Stimulated activated CD8-positive, alpha-beta memory T cell treated with anti-CD3 and anti-CD28 coated beads, Interleukin-7, amount 100 ng/mL, for 1 hour (primary cell): ENCODE data around the gene NCAPD3.

ENCODE experiments used
- DNase-seq, 2 donors: peaks; one replicate each; pipeline ENCODE4 v3.0.0-alpha.2; 2020; ENCODE audit warnings: low read depth in 2 of 2

The NCAPD3 gene

DNA sequence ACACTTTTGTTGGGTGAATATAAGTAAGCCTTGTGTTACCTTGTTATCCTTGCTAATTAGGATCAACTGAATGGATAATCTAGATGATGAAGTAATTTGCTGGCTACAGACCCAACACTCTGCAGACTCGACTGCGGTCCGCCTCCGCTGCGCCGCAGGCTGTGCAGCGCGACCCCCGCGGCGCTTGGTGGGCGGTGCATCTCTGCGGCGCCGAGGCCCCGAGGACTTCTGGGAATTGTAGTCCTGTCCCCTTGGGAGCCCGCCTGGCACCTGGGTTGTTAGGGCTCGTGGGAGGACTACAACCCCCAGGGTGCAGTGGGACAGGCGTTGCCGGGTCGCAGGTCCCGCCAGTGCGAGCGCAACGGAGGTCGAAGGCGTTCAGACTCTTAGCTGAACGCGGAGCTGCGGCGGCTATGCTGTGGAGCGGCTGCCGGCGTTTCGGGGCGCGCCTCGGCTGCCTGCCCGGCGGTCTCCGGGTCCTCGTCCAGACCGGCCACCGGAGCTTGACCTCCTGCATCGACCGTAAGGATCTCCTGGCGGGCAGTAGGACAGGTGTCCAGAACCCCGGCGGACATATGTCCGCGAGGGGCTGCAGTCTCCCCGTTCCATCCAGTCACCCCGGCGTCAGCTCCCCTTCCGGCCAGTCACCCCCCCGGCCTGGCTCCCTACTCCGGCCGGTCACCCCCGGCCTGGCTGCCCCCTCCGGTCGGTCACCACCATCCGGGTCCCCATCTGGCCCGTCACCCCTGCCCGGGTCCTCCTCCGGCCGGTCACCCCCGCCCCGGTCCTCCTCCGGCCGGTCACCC, 29.6 kb upstream of the NCAPD3 start, which contains the start of the genes ACAD8 and THYN1:
TSS of gene ACAD8 (plus strand) at position 381 of the 806 bp plus-strand sequence. CDS start at position 414, 33 bp downstream.
TSS of gene THYN1 (minus strand) at position 165 of the 806 bp plus-strand sequence. CDS start 470 bp downstream, outside the sequence.
- DNase-seq, result peak; percentile 85 to 90

DNA sequence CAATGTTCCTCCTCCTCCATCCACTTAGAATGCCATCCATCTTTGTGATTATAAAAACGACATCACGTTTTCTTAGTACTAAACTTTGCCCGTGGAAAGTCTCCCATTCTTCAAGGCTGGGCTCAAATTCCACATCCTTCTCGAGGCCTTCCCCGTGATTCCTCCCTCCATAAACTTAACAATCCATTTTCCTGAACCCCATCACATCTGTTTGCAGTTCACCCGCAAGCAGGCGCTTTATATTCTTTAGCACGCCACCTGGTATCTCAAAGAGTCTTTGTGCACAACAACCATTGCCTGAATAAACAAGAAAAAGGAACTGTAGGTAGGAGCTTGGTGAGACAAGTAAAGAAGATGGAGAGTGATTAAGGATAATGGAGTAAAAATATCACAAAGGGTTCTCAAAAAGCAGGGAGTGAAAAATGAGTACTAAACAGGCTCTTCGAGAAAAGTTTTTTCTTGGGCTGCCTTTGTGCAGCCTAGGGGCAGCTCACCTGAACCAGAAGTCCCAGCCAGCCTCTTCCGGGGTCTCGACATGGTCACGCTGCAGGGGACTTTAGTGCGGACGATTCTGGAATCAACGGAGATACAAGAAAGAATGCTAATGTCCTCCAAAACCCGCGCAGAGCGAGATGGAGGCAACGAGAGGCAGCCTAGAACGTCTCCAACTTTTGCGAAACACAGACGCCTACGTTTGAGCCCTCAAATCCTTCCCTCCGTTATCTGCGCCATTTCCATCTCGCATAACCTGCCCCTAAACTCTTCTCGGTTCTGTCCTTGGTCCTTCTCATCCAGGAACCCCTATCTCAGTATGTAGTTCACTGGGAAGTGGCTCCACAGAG, 28.8 kb upstream of the NCAPD3 start:
- no peak for DNase-seq

DNA sequence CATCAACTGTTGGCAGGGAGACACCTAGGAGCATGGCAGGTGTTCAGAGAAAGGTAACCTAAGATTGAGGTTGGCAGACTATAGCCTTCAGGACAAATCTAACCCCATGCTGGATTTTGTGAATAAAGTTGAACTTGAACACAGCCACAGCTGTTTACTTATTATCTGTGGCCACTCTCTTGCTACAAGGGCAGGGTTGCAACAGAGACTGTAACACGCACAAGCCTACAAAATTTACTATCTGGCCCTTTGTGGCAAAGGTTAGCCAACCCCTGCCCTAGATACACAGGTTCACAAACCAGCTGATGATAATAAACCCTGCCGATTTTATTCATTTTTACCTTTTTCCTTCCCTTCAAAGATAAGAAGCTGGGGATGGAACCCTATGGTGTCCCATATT, 26.9 kb upstream of the NCAPD3 start:
- no peak for DNase-seq

DNA sequence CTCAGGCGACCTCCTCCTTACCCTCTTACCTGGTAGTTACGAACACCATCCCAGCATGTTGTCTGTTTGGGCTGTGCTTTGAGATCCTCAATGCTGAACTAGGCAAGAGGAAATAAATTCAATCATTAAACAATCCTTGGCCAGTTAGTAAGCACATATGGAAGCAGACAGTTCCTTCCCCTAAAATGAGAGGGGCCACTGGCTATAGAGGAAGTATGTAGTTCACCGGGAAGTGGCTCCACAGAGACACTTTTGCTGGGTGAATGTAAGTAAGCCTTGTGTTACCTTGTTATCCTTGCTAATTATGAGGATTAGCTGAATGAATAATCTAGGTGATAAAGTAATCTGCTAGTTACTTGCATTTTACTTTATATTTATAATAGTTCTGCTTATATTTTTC, 26.5 kb upstream of the NCAPD3 start:
- DNase-seq, result no peak

DNA sequence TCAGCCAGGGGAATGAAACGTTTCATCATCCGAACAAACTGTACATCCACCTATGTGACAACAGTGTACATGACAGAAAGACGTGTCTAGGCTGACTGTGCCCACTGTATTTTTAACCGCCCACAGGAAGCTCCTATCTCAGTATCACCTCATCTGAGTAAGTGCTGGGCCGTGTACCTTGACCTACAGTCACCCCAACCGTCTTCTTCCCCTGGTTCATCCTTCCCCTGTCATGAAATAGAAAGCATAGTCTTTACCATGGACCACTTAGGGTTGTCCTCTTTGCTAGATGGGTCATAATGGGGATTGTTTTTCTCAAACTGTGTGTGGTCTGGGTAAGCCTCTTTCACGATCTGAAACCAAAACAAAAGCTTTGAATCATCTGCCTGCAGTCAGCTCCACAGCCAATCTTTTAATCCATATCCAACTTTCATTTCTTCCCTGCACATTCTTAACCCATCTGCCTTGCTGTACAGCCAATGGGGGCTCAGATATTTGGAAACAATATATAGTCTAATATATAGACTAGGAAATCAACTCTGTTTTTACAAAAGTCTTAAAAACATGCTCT, 25.2 kb upstream of the NCAPD3 start:
- no peak for DNase-seq

DNA sequence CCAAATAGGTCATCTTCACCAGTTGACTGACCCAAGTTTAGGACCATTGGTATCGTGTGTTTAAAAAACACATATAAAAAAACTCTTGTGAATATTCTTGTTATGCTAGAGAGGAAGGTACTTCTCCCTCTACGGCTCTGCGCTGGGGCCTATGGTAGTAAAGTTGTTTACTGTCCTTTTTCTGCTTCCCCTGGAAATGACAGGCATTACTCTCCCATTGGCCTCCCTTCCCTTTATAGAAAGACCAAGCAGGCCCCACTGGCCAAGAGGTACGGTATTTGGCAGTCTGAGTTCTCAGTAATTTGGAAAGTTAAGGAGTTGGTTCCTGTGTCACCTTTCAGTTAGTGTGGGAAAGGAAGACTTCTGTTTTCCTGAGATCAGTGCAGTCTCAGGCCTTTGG, 22.9 kb upstream of the NCAPD3 start:
- no peak for DNase-seq

DNA sequence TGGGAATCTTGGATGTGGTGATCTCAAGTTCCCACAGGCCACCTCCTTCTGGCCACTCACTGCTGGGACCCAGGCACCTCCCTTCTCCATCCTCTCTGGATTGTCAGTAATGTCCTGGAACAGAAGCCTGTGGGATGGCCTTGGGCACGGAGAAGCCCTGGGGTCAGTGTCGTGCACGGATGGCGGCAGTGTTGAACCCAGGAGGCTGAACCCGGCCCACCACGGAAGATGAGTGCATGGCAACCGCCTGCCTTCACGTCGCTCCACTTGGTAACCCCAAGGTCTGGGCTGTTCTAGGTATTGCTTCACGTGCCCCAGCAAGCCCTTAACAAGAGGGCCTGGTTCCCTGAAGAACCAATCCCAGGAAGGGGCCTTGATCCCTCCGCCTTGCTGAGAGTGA, 22.3 kb upstream of the NCAPD3 start:
- DNase-seq, result no peak

DNA sequence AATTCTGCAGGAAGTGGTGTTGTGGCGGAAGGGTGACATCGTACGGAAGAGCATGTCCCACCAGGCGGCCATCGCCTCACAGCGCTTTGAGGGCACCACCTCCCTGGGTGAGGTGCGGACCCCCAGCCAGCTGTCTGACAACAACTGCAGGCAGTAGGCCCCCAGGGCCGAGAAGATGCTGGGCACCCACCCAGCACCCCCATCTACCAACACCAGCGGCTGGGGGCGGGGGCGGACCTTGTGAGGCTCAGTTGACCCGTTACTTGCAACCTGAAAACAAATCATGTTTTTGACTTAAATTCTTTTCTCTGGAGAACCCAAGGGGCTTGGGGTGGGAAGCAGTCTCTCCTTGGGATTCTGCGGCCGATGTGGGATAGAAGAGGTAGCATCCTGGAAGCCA, 21.7 kb upstream of the NCAPD3 start:
- DNase-seq, result no peak

DNA sequence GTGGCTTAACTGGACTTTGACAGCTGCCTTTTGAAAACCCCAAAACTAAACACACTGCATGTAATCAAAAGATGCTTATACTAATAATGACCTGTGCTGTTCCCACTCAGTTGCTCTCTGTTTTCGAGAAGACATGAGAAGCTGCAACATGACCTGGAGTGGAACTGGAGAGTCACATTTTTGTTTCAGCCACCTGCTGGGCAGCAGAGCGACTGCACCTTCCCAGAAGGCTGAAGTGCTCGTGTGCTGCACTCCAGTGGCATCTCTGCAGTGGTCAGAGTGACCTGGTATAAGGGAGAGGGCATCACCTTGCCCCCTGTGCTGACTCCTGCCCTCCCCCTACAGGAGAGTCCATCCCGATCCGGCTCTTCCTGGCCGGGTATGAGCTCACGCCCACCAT, 20.8 kb upstream of the NCAPD3 start:
- DNase-seq, result no peak

DNA sequence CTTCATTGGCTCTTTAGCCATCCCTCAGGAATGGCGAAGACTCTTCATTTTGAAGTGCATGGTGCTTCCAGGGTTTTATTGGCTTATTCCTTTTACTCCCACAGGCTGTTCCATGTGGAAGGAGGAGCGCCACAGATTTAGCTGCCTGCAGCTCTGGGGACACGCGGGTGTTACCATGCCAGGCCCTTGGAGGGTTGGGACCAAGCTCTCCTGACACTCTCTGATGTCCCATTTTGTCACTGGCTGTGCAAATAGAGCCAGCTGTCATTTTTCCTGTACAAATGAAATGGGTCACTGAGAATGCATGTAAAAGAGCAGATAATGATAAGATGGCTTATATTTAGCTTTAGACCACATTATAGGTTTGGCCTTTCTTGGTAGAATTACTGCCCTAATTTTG, 20.1 kb upstream of the NCAPD3 start:
- DNase-seq, result no peak

DNA sequence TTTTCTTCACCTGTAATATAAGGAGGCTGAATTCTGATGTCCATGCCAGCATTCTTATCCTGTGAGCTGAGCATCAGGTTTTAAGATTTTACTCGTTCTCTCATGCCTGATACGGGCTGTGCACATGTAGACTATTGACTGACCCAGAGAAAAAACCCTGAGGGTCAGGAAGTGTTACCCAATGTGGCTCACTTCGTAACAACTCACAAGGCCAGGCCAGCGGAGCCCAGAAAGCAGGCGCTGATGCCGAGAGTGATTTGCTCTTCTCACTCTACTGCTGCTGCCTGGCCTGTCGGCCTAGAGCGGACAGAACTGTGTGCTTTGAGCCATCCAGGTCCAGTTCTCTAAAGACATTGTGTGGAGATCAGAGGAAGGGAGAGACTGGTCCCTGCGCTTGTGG, 18.6 kb upstream of the NCAPD3 start:
- DNase-seq, result no peak

DNA sequence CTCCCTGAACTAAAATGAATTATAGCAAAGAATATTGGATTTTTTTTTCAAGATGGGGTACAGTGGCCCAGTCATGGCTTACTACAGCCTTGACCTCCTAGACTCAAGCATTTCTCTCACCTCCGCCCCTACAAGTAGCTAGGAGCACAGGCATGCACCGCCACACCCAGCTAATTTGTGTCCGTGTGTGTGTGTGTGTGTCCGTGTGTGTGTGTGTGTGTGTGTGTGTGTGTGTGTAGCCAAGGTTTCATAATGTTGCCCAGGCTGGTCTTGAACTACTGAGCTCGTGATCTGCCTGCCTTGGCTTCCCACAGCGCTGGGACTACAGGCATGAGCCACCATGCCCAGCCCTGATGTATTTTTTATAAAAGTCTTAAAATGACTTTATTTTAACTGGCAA, 16.8 kb upstream of the NCAPD3 start:
- no peak for DNase-seq

DNA sequence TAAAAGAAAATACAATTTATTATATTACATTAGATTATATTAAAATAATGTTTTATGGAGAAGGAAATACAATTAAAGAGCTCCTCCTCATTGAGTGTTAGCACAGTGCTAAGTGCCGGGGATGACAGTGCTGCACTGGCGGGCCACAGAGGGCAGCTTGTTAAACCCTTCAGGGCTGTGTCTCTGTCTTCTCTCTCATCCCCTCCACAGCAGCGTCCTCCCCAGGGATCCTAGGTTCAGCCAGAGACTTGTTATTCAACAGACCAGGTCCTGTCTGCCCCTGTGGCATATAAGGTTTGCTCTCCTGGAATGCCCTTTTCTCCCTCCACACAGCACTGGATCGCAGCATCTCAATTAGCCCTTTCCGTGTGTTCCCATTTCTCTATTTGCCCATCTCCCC, 15.2 kb upstream of the NCAPD3 start:
- no peak for DNase-seq

DNA sequence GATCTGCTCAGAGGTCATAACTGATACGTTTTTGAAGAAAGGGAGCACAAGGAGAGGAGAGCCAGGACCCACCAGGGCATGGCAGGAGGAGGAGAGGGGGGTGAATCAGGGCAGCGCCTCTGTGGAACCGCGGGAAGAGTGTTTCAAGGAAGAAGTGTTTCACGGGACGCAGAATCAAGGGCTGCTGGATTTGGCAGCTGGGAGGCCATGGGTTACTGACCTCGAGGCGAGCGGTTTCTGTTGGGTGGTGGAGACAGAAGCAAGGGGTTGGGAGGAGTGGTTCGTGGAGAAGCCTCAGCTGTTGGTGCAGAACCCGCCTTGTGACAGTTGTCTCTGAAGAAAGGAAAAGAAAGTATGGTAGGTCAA, 13.8 kb upstream of the NCAPD3 start:
- no peak for DNase-seq

DNA sequence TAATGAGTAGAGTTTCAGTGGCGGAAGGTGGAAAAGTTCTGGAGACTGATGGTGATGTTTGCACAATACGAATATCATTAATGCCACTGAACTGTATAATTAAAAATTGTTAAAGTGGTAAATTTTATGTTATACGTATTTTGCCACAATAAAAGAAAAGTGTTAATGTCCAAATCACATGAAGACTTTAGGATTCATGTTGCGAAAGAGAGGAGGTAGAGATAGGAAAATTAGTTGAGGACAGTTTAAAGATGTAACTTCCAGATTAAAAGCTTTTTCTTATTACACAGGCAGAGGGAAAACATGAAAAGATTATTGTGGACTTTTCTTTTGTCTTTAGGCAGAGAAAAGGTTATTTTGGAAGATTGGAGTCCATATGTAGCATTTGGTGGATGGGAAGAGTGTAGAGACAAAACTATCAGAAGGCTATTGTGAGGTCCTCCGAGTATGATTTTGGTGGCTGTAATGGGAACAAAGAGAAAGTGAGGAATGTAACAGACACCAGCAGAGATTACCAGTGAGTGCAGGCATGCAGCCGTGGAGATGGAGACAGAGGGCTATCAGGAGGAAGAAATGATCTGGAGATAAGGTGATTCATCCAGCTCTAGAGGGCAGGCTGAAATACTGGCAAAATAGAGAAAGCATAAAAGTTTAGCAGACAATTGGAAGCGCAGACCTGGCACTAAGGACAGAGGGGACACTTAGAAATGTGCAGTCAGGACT, 13.2 kb upstream of the NCAPD3 start:
- no peak for DNase-seq

DNA sequence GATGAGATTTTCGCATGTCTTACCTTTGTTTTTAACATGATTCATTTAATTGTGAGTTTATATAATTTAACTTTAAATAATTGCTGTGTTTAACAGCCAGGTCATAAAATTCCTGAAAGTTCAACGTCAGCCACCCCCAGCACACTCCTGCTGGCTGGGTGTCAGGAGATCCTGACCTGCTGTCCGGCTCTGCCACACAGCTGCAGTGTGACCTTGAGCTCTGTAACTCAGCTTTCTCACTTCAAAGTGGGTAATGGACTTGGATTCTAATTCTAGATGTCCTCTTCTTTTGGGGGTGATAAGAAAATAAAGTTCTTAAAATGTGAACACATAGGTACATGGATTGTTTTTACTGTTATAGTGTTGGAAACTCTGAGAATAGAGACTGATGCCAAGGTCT, 11.6 kb upstream of the NCAPD3 start:
- no peak for DNase-seq

DNA sequence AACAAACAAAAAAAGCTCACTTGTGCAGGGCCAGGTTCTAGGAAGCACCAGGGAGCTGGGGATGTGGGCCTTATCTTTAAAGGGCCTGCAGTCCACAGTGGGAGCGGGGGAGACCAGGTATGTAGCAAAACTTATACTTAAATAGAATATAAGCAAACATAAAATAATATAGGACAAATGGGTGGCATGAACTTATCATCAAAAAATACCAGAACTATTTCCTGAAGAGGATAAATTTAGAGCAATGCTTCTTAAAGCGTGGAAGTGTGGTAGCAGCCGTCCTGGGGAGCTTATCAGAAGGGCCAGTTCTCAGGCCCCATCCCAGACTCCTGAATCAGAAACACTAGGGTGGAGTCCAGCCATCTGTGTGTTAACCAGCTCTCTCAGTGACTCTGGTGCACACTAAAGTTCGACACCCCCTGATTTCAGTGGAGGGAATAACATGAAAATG, 10.0 kb upstream of the NCAPD3 start:
- DNase-seq, result no peak

DNA sequence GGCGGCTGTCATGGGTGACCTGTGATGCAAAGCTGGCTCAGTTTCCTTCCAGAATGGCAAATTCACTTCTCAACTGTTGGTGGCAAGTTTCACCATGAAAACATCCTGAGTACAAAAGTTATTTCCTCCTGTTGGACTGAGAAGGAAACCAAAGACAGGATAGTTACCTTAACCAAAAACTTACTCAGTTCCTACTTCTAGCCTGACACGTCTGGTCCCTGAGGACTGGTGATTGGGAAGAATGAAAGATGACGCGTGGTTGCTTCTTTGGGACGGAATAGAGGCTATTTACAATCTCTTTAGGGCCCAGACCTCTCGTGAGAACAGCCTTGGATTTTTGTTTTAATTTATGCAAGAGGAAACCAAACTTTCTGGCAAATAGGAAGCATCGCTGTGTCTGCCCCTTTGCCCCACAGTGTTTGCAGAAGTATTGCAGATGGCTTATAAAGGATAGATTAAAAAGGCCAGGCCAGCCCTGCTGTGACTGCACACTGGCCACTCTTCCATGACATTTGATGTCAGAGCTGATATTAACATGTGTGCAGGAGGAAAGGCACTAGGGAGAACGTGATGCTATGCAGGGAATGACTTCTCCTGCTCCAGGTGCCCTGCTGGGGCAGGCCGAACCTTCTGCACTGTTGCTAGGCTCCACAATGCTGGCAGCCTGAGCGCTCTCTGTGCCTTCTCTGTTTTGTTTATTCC, 8.3 kb upstream of the NCAPD3 start:
- no peak for DNase-seq

DNA sequence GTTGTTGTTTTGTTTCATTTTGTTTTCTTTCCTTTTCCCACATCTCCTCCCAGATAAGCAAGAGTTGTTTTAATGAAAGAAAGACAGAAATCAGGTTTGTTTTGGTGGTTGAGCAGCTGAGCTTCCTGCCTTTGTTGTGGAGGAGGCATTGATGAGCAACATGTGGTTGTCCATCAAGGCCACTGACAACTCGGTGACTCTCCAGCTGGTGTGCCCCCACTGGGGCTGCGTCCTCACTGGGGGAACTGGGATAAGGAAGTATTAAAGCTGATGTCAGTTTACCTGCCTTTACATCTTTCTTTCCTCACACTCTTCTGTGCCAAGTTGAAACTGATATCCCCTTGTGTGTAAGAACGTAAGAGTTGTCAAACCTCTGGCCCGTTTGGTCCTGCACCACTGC, 6.6 kb upstream of the NCAPD3 start:
- DNase-seq, result no peak

DNA sequence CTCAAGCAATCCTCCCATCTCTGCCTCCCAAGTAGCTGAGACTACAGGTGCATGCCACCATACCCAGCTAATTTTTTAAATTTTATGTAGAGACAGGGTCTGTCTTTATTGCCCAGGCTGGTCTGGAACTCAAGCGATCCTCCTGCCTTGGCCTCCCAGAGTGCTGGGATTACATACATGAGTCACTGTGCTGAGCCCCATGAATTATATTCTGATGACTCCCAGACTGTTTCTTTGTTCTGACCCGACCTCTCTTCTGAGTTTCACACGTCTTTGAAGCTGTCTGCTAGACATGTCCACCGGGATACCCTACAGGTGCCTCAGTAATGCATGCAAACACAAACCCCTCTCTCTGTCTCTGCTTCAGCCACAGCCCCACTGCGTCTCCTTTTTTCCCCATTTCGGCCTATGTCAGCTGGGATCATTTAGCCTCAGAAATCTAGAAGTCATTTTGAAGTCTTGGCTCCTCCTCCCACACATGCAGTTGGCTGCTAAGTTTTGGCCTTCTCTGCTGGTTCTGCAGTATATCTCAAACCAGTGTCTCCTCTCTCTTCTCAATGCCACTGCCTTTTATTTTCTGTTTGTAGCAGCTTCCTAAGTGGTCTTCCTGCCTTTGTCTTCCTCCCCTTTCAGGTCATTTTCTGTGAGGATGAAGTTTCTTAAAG, 5.5 kb upstream of the NCAPD3 start:
- no peak for DNase-seq

DNA sequence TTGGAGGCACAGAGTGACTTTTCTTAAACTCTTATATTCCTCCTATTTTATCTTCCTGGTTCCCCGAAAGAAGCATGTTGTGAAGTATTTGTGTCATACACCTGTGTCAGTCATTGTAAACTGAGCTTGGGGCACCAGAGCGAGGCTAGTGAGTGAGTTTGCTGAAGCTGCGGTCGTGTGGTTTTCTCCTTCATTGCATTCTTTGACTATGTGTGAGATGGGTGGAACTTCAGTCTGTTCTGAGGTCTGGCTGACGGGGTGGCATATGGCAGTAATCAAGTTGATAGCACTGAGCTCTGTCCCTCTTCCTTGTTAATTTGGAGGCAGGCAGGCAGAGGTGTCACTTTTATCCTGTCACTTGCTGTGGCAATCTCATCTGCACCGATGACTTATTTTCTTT, 4.9 kb upstream of the NCAPD3 start:
- no peak for DNase-seq
